ENCODE data around the gene LENEP.

Gene LENEP

GRCh38 chr1:154992721-154993571, 440 bp upstream of the LENEP start:
- Histone ChIP-seq H3K4me3 (ENCODE audit: low read length, poor library complexity, severe bottlenecking) (no peak overlapping the region), H3K79me2 (ENCODE audit: insufficient read depth, low read length) (no peaks in the 10 kb centered on the region), H3F3A (ENCODE audit: low read depth) (0 out of 2 replicates have a peak, but pooled peaks cover 7% of the 10 kb centered on the region), H3K9ac (ENCODE audit: low read depth, low read length, poor library complexity, severe bottlenecking) (no peak overlapping the region), H2AFZ (ENCODE audit: low read length) (no peak overlapping the region), H3K9me2 (replicated peaks; ENCODE audit: low read depth, low read length) (no peaks in the 10 kb centered on the region), H3K4me2 (ENCODE audit: low read depth, low read length, poor library complexity, severe bottlenecking) (no peak overlapping the region), H3K4me1 (ENCODE audit: insufficient read depth, low read length, poor library complexity, severe bottlenecking) (peaks cover 23% of the 10 kb centered on the region), H3K36me3 (ENCODE audit: insufficient read depth, low read length) (no peaks in the 10 kb centered on the region), H3K27me3 (ENCODE audit: insufficient read depth, low read length, poor library complexity, severe bottlenecking) (no peaks in the 10 kb centered on the region), H3K9me3 (ENCODE audit: insufficient read depth, low read depth, low read length) (no peaks in the 10 kb centered on the region), H4K20me1 (ENCODE audit: insufficient read depth, low read length, poor library complexity, severe bottlenecking) (no peaks in the 10 kb centered on the region)
- TF ChIP-seq EZH2phosphoT487 (IDR thresholded peaks at IDR 0.05; ENCODE audit: borderline replicate concordance) (no peak), CTCF (conservative IDR thresholded peaks at IDR 0.05; ENCODE audit: low read length) (peak; percentile 53)

DNA sequence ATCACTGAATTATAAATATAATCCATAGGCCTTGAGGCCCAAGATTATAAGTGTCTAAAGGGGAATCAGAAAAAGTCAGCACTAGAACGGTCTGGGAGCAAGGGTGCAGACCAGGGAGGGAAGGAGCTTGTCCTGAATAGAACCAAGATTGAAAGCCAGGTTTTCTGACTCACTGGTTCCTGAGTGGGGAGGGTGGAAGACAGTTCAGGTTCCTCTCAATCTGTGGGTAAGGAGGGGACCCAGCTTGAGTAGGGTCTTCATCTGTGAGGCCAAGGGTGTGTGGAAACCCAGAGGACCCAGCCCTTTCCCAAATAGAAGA, 842 bp downstream of the LENEP start:
- Histone ChIP-seq H3K27me3 (ENCODE audit: insufficient read depth, low read length, poor library complexity, severe bottlenecking) (no peaks in the 10 kb centered on the region), H3K4me1 (ENCODE audit: insufficient read depth, low read length, poor library complexity, severe bottlenecking) (peaks cover 24% of the 10 kb centered on the region), H3F3A (ENCODE audit: low read depth) (peaks cover 8% of the 10 kb centered on the region), H3K36me3 (ENCODE audit: insufficient read depth, low read length) (no peaks in the 10 kb centered on the region), H3K79me2 (ENCODE audit: insufficient read depth, low read length) (no peaks in the 10 kb centered on the region), H3K9ac (ENCODE audit: low read depth, low read length, poor library complexity, severe bottlenecking) (no peak overlapping the region), H3K9me2 (replicated peaks; ENCODE audit: low read depth, low read length) (no peaks in the 10 kb centered on the region), H2AFZ (ENCODE audit: low read length) (no peak overlapping the region), H4K20me1 (ENCODE audit: insufficient read depth, low read length, poor library complexity, severe bottlenecking) (no peaks in the 10 kb centered on the region), H3K9me3 (ENCODE audit: insufficient read depth, low read depth, low read length) (no peaks in the 10 kb centered on the region), H3K4me3 (ENCODE audit: low read length, poor library complexity, severe bottlenecking) (no peak overlapping the region), H3K4me2 (ENCODE audit: low read depth, low read length, poor library complexity, severe bottlenecking) (no peak overlapping the region)
- TF ChIP-seq EZH2phosphoT487 (IDR thresholded peaks at IDR 0.05; ENCODE audit: borderline replicate concordance), result no peak
- TF ChIP-seq CTCF (conservative IDR thresholded peaks at IDR 0.05; ENCODE audit: low read length), result no peak

- Histone ChIP-seq H3K9ac (ENCODE audit: low read depth, low read length, poor library complexity, severe bottlenecking) (no peak overlapping the region), H4K20me1 (ENCODE audit: insufficient read depth, low read length, poor library complexity, severe bottlenecking) (no peaks in the 10 kb centered on the region), H3K4me2 (ENCODE audit: low read depth, low read length, poor library complexity, severe bottlenecking) (no peak overlapping the region), H3K36me3 (ENCODE audit: insufficient read depth, low read length) (no peaks in the 10 kb centered on the region), H3K4me3 (ENCODE audit: low read length, poor library complexity, severe bottlenecking) (no peak overlapping the region), H3K4me1 (ENCODE audit: insufficient read depth, low read length, poor library complexity, severe bottlenecking) (peaks cover 23% of the 10 kb centered on the region), H3K79me2 (ENCODE audit: insufficient read depth, low read length) (no peaks in the 10 kb centered on the region), H3K9me3 (ENCODE audit: insufficient read depth, low read depth, low read length) (no peaks in the 10 kb centered on the region), H2AFZ (ENCODE audit: low read length) (no peak overlapping the region), H3F3A (ENCODE audit: low read depth) (peaks cover 10% of the 10 kb centered on the region), H3K27me3 (ENCODE audit: insufficient read depth, low read length, poor library complexity, severe bottlenecking) (no peaks in the 10 kb centered on the region), H3K9me2 (replicated peaks; ENCODE audit: low read depth, low read length) (no peaks in the 10 kb centered on the region)
- TF ChIP-seq EZH2phosphoT487 (IDR thresholded peaks at IDR 0.05; ENCODE audit: borderline replicate concordance) (no peak), CTCF (conservative IDR thresholded peaks at IDR 0.05; ENCODE audit: low read length) (no peak)
Observed at GRCh38 chr1:154994591-154994990, 1.2 kb downstream of the LENEP start.
